Measurements from ENCODE around the gene ATP8B3. TPM values are rescaled to one million over a fixed set of nuclear protein-coding genes. Genes with fewer than 3 reads are reported as not detected.

Gene ATP8B3
- total RNA-seq, 4 donors from 2014 or later, result 0.35 to 4.5 (median 0.94) TPM; not detected in 1

DNA sequence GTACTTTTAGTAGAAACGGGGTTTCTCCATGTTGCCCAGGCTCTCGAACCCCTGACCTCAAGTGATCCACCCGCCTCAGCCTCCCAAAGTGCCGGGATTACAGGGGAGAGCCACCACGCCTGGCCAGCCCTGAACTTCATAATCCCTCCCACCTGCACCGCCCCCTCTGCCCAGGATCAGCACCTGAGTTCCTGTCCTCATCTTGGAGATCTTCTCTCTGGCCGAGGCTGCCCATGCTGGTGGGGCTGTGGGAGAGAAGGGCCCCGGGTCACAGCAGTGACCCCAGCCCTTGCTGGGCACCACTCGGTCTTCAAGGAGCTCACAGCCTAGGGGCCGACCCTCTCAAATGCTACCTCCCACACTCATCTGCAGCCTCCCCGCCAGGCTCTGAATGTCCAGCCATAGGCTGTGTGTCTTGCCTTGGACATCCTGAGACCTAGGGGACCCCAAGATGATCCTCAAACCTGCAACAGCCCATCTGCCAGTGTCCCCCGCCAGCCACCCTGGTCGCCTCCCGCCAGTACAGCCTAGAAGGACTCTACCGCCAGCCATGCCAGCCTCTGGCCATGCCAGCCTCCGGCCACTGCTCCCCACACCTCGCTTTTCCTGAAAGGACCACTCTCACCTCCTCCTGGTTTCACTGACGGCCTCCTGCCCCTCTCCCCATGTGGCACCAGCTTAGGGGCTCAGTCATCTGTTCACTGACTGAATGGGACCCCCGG is 1.5 kb downstream of the ATP8B3 start:
- H3K36me3 ChIP-seq, result peaks cover 0 to 11% (median 0%) of the 10 kb centered on the region in 3 donors
- no peak overlapping the region for H3K4me3 ChIP-seq
- peaks cover 6 to 19% (median 13%) of the 10 kb centered on the region in 4 donors for H3K4me1 ChIP-seq
- DNase-seq, result no peak
- no peak overlapping the region for H3K27ac ChIP-seq
- no peaks in the 10 kb centered on the region for H3K9me3 ChIP-seq
- no peaks in the 10 kb centered on the region for H3K27me3 ChIP-seq
- TF ChIP-seq, protein P1, sequence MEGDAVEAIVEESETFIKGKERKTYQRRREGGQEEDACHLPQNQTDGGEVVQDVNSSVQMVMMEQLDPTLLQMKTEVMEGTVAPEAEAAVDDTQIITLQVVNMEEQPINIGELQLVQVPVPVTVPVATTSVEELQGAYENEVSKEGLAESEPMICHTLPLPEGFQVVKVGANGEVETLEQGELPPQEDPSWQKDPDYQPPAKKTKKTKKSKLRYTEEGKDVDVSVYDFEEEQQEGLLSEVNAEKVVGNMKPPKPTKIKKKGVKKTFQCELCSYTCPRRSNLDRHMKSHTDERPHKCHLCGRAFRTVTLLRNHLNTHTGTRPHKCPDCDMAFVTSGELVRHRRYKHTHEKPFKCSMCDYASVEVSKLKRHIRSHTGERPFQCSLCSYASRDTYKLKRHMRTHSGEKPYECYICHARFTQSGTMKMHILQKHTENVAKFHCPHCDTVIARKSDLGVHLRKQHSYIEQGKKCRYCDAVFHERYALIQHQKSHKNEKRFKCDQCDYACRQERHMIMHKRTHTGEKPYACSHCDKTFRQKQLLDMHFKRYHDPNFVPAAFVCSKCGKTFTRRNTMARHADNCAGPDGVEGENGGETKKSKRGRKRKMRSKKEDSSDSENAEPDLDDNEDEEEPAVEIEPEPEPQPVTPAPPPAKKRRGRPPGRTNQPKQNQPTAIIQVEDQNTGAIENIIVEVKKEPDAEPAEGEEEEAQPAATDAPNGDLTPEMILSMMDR (IDR thresholded peaks at IDR 0.05), result no peak
- no peak for TF ChIP-seq POLR2A (IDR thresholded peaks at IDR 0.05)

DNA sequence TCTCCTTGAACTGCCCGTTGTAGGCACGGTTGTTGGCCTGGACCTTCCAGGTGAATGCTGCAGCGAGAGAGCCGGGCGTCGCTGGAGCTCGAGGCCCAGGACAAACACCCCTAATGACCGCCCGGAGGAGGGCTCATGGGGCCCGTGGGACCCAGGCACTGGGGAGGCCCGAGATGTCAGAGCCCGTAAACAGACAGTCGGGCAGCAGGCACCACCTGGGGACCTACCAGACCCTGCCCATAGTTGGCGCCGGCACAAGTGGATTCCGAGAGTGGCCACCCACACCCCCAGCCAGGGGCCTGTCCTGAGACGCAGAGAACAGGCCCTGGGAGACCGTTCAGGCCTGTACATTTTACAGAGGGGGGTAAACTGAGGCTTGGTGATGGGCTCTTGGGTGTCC is 2.4 kb downstream of the ATP8B3 start:
- no peak overlapping the region for H3K27ac ChIP-seq
- H3K4me1 ChIP-seq, result peaks cover 6 to 19% (median 13%) of the 10 kb centered on the region in 4 donors
- no peaks in the 10 kb centered on the region for H3K27me3 ChIP-seq
- H3K9me3 ChIP-seq, result no peaks in the 10 kb centered on the region
- peaks cover 0 to 2% (median 0%) of the 10 kb centered on the region in 3 donors for H3K36me3 ChIP-seq
- TF ChIP-seq POLR2A (IDR thresholded peaks at IDR 0.05), result no peak
- no peak overlapping the region for H3K4me3 ChIP-seq
- DNase-seq, result no peak

DNA sequence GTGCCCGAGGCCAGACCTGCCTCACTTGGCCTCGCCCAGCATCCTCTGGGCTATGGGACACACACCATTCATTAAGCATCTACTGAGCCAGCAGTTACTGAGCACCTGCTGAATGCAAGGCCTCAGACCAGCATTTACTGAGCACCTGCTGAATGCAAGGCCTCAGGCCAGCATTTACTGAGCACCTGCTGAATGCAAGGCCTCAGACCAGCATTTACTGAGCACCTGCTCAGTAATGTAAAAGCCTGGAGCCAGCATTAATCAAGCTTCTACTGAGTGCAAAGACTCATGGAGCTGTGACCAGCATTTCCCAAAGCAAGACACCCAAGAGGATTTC is 3.7 kb downstream of the ATP8B3 start:
- Histone ChIP-seq H3K4me1 (peaks cover 6 to 16% (median 11%) of the 10 kb centered on the region in 4 donors), H3K9me3 (no peaks in the 10 kb centered on the region)
- TF ChIP-seq POLR2A (IDR thresholded peaks at IDR 0.05), result no peak
- TF ChIP-seq, protein P1 (IDR thresholded peaks at IDR 0.05), result no peak

DNA sequence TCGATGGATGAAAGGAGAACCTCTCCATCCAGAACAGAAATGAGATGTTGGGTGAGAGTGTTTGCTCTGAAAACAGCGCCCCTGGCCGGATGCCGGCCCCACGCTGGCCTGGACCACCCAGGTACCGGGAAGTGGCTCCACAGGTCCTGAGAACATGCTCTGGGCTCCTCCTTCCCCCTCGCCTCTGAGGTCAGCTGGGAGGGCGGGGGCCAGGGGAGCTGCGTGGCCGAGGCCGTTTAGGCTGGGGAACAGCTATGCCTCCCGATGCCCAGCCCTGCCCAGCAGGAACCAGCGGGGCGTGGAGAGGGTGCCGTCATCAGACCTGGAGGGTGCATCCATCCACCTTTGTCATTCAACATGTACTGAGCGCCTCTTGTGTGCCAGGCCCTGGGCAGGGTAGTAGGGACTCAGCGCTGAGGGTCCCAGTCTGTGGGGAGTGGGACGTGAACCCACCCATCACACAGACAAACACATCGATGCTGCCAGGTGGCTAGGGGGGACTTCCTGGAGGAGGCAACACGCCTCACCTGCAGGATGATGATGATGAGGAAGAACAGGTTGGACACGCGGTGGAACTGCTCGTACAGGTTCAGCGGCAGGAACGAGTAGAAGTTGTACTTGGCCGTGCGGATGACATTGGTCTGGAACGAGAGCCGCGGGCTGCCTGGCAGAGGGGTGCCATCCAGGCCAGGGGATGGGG is 4.2 kb downstream of the ATP8B3 start:
- no peak overlapping the region for H3K4me3 ChIP-seq
- H3K27ac ChIP-seq, result no peak overlapping the region
- H3K4me1 ChIP-seq, result peaks cover 6 to 11% (median 7%) of the 10 kb centered on the region in 4 donors
- H3K27me3 ChIP-seq, result no peaks in the 10 kb centered on the region
- H3K9me3 ChIP-seq, result no peaks in the 10 kb centered on the region
- no peak for DNase-seq
- TF ChIP-seq POLR2A (IDR thresholded peaks at IDR 0.05), result no peak
- TF ChIP-seq, protein P1 (IDR thresholded peaks at IDR 0.05), result no peak
- H3K36me3 ChIP-seq, result no peaks in the 10 kb centered on the region

More for the DNA sequence above, 3.7 kb downstream of the ATP8B3 start:
- no peak for DNase-seq
- H3K4me3 ChIP-seq, result no peak overlapping the region
- no peaks in the 10 kb centered on the region for H3K36me3 ChIP-seq
- H3K27me3 ChIP-seq, result no peaks in the 10 kb centered on the region
- H3K27ac ChIP-seq, result no peak overlapping the region

DNA sequence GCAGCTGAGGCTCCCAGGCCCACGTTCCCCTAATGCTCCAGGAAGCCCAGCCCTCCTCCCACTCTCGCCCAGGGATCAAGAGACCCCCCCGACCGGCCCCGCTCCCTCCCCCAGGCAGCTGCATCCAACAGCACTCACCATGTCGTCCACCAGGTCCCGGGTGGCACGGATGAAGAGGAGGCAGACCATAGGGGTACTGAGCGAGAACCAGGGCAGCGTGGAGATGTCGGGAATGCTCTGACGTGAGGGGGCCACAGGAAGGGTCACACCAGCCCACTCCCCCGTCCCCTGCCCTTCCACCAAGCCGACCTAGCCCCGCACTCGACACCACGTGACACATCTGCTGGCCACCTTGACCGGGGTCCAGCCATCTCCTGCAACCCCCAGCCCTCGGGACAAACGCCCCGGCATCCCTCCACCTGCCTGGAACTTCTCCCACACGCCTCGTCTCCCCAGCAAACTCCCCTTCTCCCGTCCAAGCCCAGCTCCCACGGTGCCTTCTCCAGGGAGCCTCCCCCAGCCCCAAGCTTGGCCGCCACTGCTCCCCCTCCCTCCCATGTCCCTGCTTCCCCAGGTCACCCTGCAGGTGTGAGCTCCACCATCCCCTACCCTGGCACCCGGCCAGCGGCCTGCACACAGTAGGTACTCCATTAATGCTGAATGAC is 4.9 kb downstream of the ATP8B3 start:
- Histone ChIP-seq H3K9me3 (no peaks in the 10 kb centered on the region), H3K36me3 (no peaks in the 10 kb centered on the region), H3K27me3 (no peaks in the 10 kb centered on the region), H3K4me3 (no peak overlapping the region), H3K27ac (no peak overlapping the region), H3K4me1 (peaks cover 6 to 9% (median 6%) of the 10 kb centered on the region in 4 donors)
- no peak for DNase-seq
- TF ChIP-seq, protein P1 (IDR thresholded peaks at IDR 0.05), result no peak
- no peak for TF ChIP-seq POLR2A (IDR thresholded peaks at IDR 0.05)

Measured in Peyer's patch (tissue), 4 donors.